H9 (cell line): ENCODE measurements around the gene KCNE2. TPM values are rescaled to one million over a fixed set of nuclear protein-coding genes. Genes with fewer than 3 reads are reported as not detected.

ENCODE experiments used
- DNase-seq: peaks from one replicate; pipeline ENCODE4 v3.0.0-alpha.2; 2017
- H2AFZ ChIP-seq: one replicate; pipeline ENCODE4 v1.6.1; 2013; ENCODE audit warnings: mild to moderate bottlenecking, low read length, control low read depth, moderate library complexity
- H2AK5ac ChIP-seq: 2 replicates; pipeline ENCODE4 v1.6.1; 2013; ENCODE audit warnings: low read length, control low read depth, mixed read lengths; ENCODE audit not compliant: insufficient read length
- H2BK120ac ChIP-seq: one replicate; pipeline ENCODE4 v1.6.1; 2013; ENCODE audit warnings: low read depth, mild to moderate bottlenecking, low read length, control low read depth, inconsistent platforms; ENCODE audit not compliant: poor library complexity, severe bottlenecking
- H2BK12ac ChIP-seq: 2 replicates; pipeline ENCODE4 v1.6.1; 2013; ENCODE audit warnings: low read length, control low read depth, mixed read lengths, low read depth; ENCODE audit not compliant: insufficient read length
- H2BK15ac ChIP-seq: 2 replicates; pipeline ENCODE4 v1.6.1; 2013; ENCODE audit warnings: low read depth, low read length, control low read depth
- H2BK20ac ChIP-seq: one replicate; pipeline ENCODE4 v1.6.1; 2013; ENCODE audit warnings: low read depth, mild to moderate bottlenecking, low read length, control low read depth, inconsistent platforms; ENCODE audit not compliant: poor library complexity, severe bottlenecking
- H2BK5ac ChIP-seq: 2 replicates; pipeline ENCODE4 v1.6.1; 2013; ENCODE audit warnings: low read length, control low read depth, mixed read lengths; ENCODE audit not compliant: insufficient read length
- H3K14ac ChIP-seq: 2 replicates; pipeline ENCODE4 v1.6.1; 2013; ENCODE audit warnings: low read length, control low read depth; ENCODE audit not compliant: insufficient read depth
- H3K18ac ChIP-seq: 2 replicates; pipeline ENCODE4 v1.6.1; 2013; ENCODE audit warnings: low read depth, mild to moderate bottlenecking, mixed read lengths, low read length, control low read depth; ENCODE audit not compliant: insufficient read length
- H3K23ac ChIP-seq: 2 replicates; pipeline ENCODE4 v1.6.1; 2013; ENCODE audit warnings: low read length, control low read depth, mixed read lengths, low read depth; ENCODE audit not compliant: insufficient read length
- H3K23me2 ChIP-seq: 2 replicates; pipeline ENCODE4 v1.6.1; 2013; ENCODE audit warnings: low read depth, mild to moderate bottlenecking, mixed read lengths, low read length, control low read depth; ENCODE audit not compliant: insufficient read length, poor library complexity, severe bottlenecking
- H3K27ac ChIP-seq: 2 replicates; pipeline ENCODE4 v1.5.1; 2013; ENCODE audit warnings: low read length, control low read depth, mixed read lengths, low read depth; ENCODE audit not compliant: insufficient read length
- H3K27me3 ChIP-seq: 2 replicates; pipeline ENCODE4 v1.6.1; 2013; ENCODE audit warnings: low read length, control low read depth, inconsistent platforms; ENCODE audit not compliant: insufficient read depth
- H3K4ac ChIP-seq: 2 replicates; pipeline ENCODE4 v1.6.1; 2013; ENCODE audit warnings: low read depth, mild to moderate bottlenecking, control low read depth, inconsistent platforms, low read length, moderate library complexity
- H3K4me1 ChIP-seq: 2 replicates; pipeline ENCODE4 v1.6.1; 2013; ENCODE audit warnings: low read length, control low read depth, inconsistent platforms; ENCODE audit not compliant: insufficient read depth
- H3K4me2 ChIP-seq: 2 replicates; pipeline ENCODE4 v1.6.1; 2013; ENCODE audit warnings: low read length, control low read depth, mixed read lengths; ENCODE audit not compliant: insufficient read length, insufficient read depth
- H3K56ac ChIP-seq: 2 replicates; pipeline ENCODE4 v1.6.1; 2013; ENCODE audit warnings: low read depth, mild to moderate bottlenecking, mixed read lengths, low read length, control low read depth; ENCODE audit not compliant: insufficient read length
- H3K79me1 ChIP-seq: 2 replicates; pipeline ENCODE4 v1.6.1; 2013; ENCODE audit warnings: low read depth, mild to moderate bottlenecking, moderate library complexity, low read length, control low read depth, inconsistent platforms; ENCODE audit not compliant: insufficient read depth, poor library complexity, severe bottlenecking
- H3K79me2 ChIP-seq: 2 replicates; pipeline ENCODE4 v1.6.1; 2013; ENCODE audit warnings: low read length, control low read depth, inconsistent platforms; ENCODE audit not compliant: insufficient read depth
- H3K9ac ChIP-seq: 2 replicates; pipeline ENCODE4 v1.6.1; 2013; ENCODE audit warnings: low read length, control low read depth, mixed read lengths; ENCODE audit not compliant: insufficient read length; ENCODE audit errors: extremely low read depth
- H3K9me3 ChIP-seq: one replicate; pipeline ENCODE4 v1.6.1; 2013; ENCODE audit warnings: low read depth, low read length, inconsistent platforms; ENCODE audit not compliant: control insufficient read depth
- H3T11ph ChIP-seq: one replicate; pipeline ENCODE4 v1.6.1; 2013; ENCODE audit warnings: mild to moderate bottlenecking, low read length, control low read depth, inconsistent platforms
- H4K20me1 ChIP-seq: one replicate; pipeline ENCODE4 v1.6.1; 2013; ENCODE audit not compliant: control insufficient read depth, insufficient read length, insufficient read depth
- H4K5ac ChIP-seq: 2 replicates; pipeline ENCODE4 v1.6.1; 2013; ENCODE audit warnings: low read depth, mild to moderate bottlenecking, mixed read lengths, low read length, control low read depth; ENCODE audit not compliant: insufficient read length
- H4K8ac ChIP-seq: replicated peaks from 2 replicates; pipeline ENCODE4 v1.6.1; 2013; ENCODE audit warnings: low read length, control low read depth, mixed read lengths, low read depth; ENCODE audit not compliant: insufficient read length
- H4K91ac ChIP-seq: 2 replicates; pipeline ENCODE4 v1.6.1; 2013; ENCODE audit warnings: low read depth, mild to moderate bottlenecking, moderate library complexity, mixed read lengths, low read length, control low read depth; ENCODE audit not compliant: insufficient read length
- H3K27ac Mint-ChIP-seq, 3 experiments: 2 replicates in 2 of 3; 3 replicates in 1 of 3; pipeline ENCODE4 v1.8.0; 2020 to 2021; ENCODE audit warnings: mixed read lengths in 3 of 3, mild to moderate bottlenecking in 1 of 3, moderate library complexity in 1 of 3
- H3K27me3 Mint-ChIP-seq: 2 replicates; pipeline ENCODE4 v1.8.0; 2021; ENCODE audit warnings: low read depth, mild to moderate bottlenecking, moderate library complexity, mixed read lengths
- H3K36me3 Mint-ChIP-seq, 3 experiments: 2 replicates in 2 of 3; 3 replicates in 1 of 3; pipeline ENCODE4 v1.8.0; 2020 to 2021; ENCODE audit warnings: low read depth in 3 of 3, mixed read lengths in 3 of 3; ENCODE audit not compliant: insufficient read depth in 1 of 3
- H3K4me1 Mint-ChIP-seq, 2 experiments: 2 replicates each; pipeline ENCODE4 v1.8.0; 2020; ENCODE audit warnings: mixed read lengths in 2 of 2
- H3K4me3 Mint-ChIP-seq, 2 experiments: 2 replicates in 1 of 2; 3 replicates in 1 of 2; pipeline ENCODE4 v1.8.0; 2020 to 2021; ENCODE audit warnings: mild to moderate bottlenecking in 2 of 2, mixed read lengths in 2 of 2, moderate library complexity in 1 of 2
- H3K9me3 Mint-ChIP-seq, 2 experiments: 2 replicates in 1 of 2; 3 replicates in 1 of 2; pipeline ENCODE4 v1.8.0; 2020; ENCODE audit warnings: mild to moderate bottlenecking in 2 of 2, mixed read lengths in 2 of 2, moderate library complexity in 1 of 2
- WGBS: extraction: QIAGEN DNeasy Blood & Tissue Kit; methylation state at CpG from one replicate; pipeline ENCODE4 v1.1.7; 2013; ENCODE audit warnings: missing lambda C conversion rate, low lambda C conversion rate, mixed read lengths; ENCODE audit not compliant: insufficient read length; ENCODE audit errors: extremely low coverage; 5-methylcytosine and 5-hydroxymethylcytosine counted together
- total RNA-seq: library from RNA; stranded (reverse); gene quantifications from 2 replicates; pipeline ENCODE4 v1.2.1, GENCODE V29; 2021
- TF ChIP-seq, protein P1 (sequence below): fragments of 200-600 bp; sonication (generic); conservative IDR thresholded peaks from 3 replicates; pipeline ENCODE4 v1.8.0; 2021; ENCODE audit warnings: antibody characterized with exemption, mild to moderate bottlenecking

KCNE2 gene
- total RNA-seq, 1 experiment from 2014 or later = not detected

DNA sequence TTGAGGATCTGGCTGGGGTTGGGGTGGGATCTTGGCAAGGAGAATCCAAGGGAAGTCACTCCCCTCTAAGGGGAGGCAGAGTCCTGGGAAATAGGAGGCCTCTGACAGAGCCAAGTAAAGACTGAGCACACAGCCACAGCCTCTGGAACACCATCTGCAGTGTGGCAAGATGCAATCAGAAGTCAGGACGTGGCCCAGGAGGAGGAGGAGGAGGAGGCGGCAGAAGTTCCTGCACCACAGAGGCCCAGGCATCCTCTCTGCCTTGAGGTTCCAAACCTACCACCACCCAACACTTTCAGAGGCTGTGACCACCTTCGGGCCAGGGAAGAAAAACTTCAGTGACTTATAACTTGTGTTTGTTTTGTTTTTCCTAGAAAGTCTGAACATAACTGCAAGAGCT lies 23.7 kb upstream of the KCNE2 start:
- H3K9me3 Mint-ChIP-seq = no peaks in the 10 kb centered on the region; a peak in 1 of 5 replicates
- no peak overlapping the region for H3K27ac ChIP-seq
- no peaks in the 10 kb centered on the region for H3K79me1 ChIP-seq
- no peak overlapping the region for H3K18ac ChIP-seq
- H3K4me1 Mint-ChIP-seq = peaks cover 5 to 10% of the 10 kb centered on the region in 2 experiments; a peak in 2 of 4 replicates
- no peaks in the 10 kb centered on the region for H3K9me3 ChIP-seq
- no peak overlapping the region for H2AK5ac ChIP-seq
- H3K4me2 ChIP-seq = no peak overlapping the region
- H3K79me2 ChIP-seq = no peaks in the 10 kb centered on the region
- H3K23me2 ChIP-seq = no peaks in the 10 kb centered on the region
- H2BK5ac ChIP-seq = no peak overlapping the region
- H4K91ac ChIP-seq = no peak overlapping the region
- no peaks in the 10 kb centered on the region for H4K20me1 ChIP-seq
- H2BK12ac ChIP-seq = no peak overlapping the region
- TF ChIP-seq, protein P1, sequence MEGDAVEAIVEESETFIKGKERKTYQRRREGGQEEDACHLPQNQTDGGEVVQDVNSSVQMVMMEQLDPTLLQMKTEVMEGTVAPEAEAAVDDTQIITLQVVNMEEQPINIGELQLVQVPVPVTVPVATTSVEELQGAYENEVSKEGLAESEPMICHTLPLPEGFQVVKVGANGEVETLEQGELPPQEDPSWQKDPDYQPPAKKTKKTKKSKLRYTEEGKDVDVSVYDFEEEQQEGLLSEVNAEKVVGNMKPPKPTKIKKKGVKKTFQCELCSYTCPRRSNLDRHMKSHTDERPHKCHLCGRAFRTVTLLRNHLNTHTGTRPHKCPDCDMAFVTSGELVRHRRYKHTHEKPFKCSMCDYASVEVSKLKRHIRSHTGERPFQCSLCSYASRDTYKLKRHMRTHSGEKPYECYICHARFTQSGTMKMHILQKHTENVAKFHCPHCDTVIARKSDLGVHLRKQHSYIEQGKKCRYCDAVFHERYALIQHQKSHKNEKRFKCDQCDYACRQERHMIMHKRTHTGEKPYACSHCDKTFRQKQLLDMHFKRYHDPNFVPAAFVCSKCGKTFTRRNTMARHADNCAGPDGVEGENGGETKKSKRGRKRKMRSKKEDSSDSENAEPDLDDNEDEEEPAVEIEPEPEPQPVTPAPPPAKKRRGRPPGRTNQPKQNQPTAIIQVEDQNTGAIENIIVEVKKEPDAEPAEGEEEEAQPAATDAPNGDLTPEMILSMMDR = no peak
- no peak overlapping the region for H3K4me3 Mint-ChIP-seq
- no peak overlapping the region for H4K8ac ChIP-seq
- H3K4me1 ChIP-seq = no peaks in the 10 kb centered on the region
- peaks cover 2% of the 10 kb centered on the region for H3K27me3 Mint-ChIP-seq
- no peak overlapping the region for H3K56ac ChIP-seq
- H2AFZ ChIP-seq = no peak overlapping the region
- 0 out of 7 replicates have a peak overlapping the region, but pooled peaks of 1 of the 3 experiments have one; percentile 33 for H3K27ac Mint-ChIP-seq
- no peak overlapping the region for H2BK15ac ChIP-seq
- no peak overlapping the region for H4K5ac ChIP-seq
- H2BK20ac ChIP-seq = no peak overlapping the region
- no peak overlapping the region for H3K4ac ChIP-seq
- H3K27me3 ChIP-seq = no peaks in the 10 kb centered on the region
- no peak overlapping the region for H3T11ph ChIP-seq
- no peak overlapping the region for H2BK120ac ChIP-seq
- no peaks in the 10 kb centered on the region for H3K36me3 Mint-ChIP-seq
- DNase-seq = no peak
- WGBS = no CpG with 5 or more reads among the region's 3 CpGs
- H3K23ac ChIP-seq = no peak overlapping the region
- no peak overlapping the region for H3K9ac ChIP-seq
- no peak overlapping the region for H3K14ac ChIP-seq
